GM21786 (cell line): ENCODE measurements around the gene KRTAP5-9.
A peak's percentile ranks its signal among the peaks of the same experiment; 100 is the strongest.
"Not testable (repeated sequence)": the region's sequence is repeated elsewhere in the genome, so short reads cannot be mapped to it uniquely, and the experiment has no call there.

Source experiments
- ATAC-seq: cut with Tn5 transposase; IDR thresholded peaks from one replicate; pipeline ENCODE4 v1.9.1; 2021; ENCODE audit not compliant: unreplicated experiment

Gene KRTAP5-9

GRCh38 chr11:71532036-71532610 lies 16.1 kb upstream of the KRTAP5-9 start:
- no peak for ATAC-seq

GRCh38 chr11:71534711-71535608 lies 13.3 kb upstream of the KRTAP5-9 start:
- ATAC-seq, result not testable (repeated sequence)

- ATAC-seq, result no peak
These were observed 12.4 kb upstream of the KRTAP5-9 start for GRCh38 chr11:71535825-71536224.

GRCh38 chr11:71537537-71537936 lies 10.7 kb upstream of the KRTAP5-9 start:
- ATAC-seq, result no peak

- not testable (repeated sequence) for ATAC-seq
These were observed 10.1 kb upstream of the KRTAP5-9 start, which contains the start of gene KRTAP5-8 for GRCh38 chr11:71537977-71538665. TSS of gene KRTAP5-8 (plus strand) at chr11:71538025. CDS start at chr11:71538056, 31 bp downstream.

GRCh38 chr11:71538666-71538990 lies 9.6 kb upstream of the KRTAP5-9 start:
- no peak for ATAC-seq

GRCh38 chr11:71539017-71539416 lies 9.2 kb upstream of the KRTAP5-9 start:
- no peak for ATAC-seq

- ATAC-seq, result not testable (repeated sequence)
These were observed 8.2 kb upstream of the KRTAP5-9 start for GRCh38 chr11:71539971-71540370.

- ATAC-seq, result peak; percentile 83
These were observed 7.5 kb upstream of the KRTAP5-9 start for GRCh38 chr11:71540521-71541304.

GRCh38 chr11:71542382-71542781 lies 5.8 kb upstream of the KRTAP5-9 start:
- ATAC-seq, result no peak

GRCh38 chr11:71542879-71543777 lies 5.1 kb upstream of the KRTAP5-9 start:
- no peak for ATAC-seq

- ATAC-seq, result no peak
These were observed 4.4 kb upstream of the KRTAP5-9 start for GRCh38 chr11:71543866-71544265.

- no peak for ATAC-seq
These were observed 3.5 kb upstream of the KRTAP5-9 start for GRCh38 chr11:71544525-71545214.

- ATAC-seq, result no peak
These were observed 2.7 kb upstream of the KRTAP5-9 start for GRCh38 chr11:71545405-71545966.

GRCh38 chr11:71548716-71549151 lies 514 bp downstream of the KRTAP5-9 start:
- ATAC-seq, result no peak

- ATAC-seq, result no peak
These were observed 3.5 kb downstream of the KRTAP5-9 start for GRCh38 chr11:71551711-71552110.

- ATAC-seq, result no peak
These were observed 6.8 kb downstream of the KRTAP5-9 start for GRCh38 chr11:71554996-71555395.

- ATAC-seq, result no peak
These were observed 7.3 kb downstream of the KRTAP5-9 start for GRCh38 chr11:71555508-71555907.

- no peak for ATAC-seq
These were observed 7.8 kb downstream of the KRTAP5-9 start for GRCh38 chr11:71556018-71556417.
